SK-N-MC (cell line): ENCODE measurements around the gene LINC00237.

ENCODE experiments used
- EZH2 ChIP-seq: fragments of 200-600 bp; sonication (generic); IDR thresholded peaks from one replicate; pipeline ENCODE4 v1.6.1; 2017; ENCODE audit warnings: antibody characterized with exemption
- POLR2AphosphoS5 ChIP-seq: IDR thresholded peaks from 2 replicates; pipeline ENCODE4 v1.6.1; 2012; ENCODE audit warnings: mild to moderate bottlenecking, low read depth, low read length, borderline replicate concordance

GRCh38 chr20:21067255-21067654, 38.9 kb downstream of the LINC00237 start:
- no peak for TF ChIP-seq POLR2AphosphoS5
- no peak for TF ChIP-seq EZH2
